CD4-positive, alpha-beta memory T cell (primary cell): ENCODE measurements around the gene SKP1. TPM values are rescaled to one million over a fixed set of nuclear protein-coding genes. Genes with fewer than 3 reads are reported as not detected.

ENCODE experiments used
- CTCF ChIA-PET: fragments of 350-600 bp; sonication (Branson Sonifier 250); formaldehyde crosslinking; loops from one replicate; lab custom pipeline; 2021; ENCODE audit warnings: inconsistent platforms; ENCODE audit not compliant: partially characterized antibody; lab: Charles Lee
- POLR2A ChIA-PET: fragments of 350-600 bp; sonication (Branson Sonifier 250); formaldehyde crosslinking; loops from one replicate; lab custom pipeline; 2021; ENCODE audit not compliant: partially characterized antibody; lab: Charles Lee
- DNase-seq, 5 donors: peaks; one replicate each; pipeline versions ENCODE4 v3.0.0 to v3.0.0-alpha.2; 2020 to 2022; ENCODE audit warnings: mixed read lengths in 1 of 5
- H3K27ac ChIP-seq: one replicate; pipeline ENCODE4 v1.7.0; 2013; ENCODE audit warnings: low read depth, low read length
- H3K27me3 ChIP-seq: 2 replicates; pipeline ENCODE4 v1.7.0; 2013; ENCODE audit warnings: mild to moderate bottlenecking, low read length, moderate library complexity; ENCODE audit not compliant: insufficient read depth
- H3K36me3 ChIP-seq: 2 replicates; pipeline ENCODE4 v1.7.0; 2013; ENCODE audit warnings: mild to moderate bottlenecking, low read length, moderate library complexity; ENCODE audit not compliant: insufficient read depth
- H3K4me1 ChIP-seq: 2 replicates; pipeline ENCODE4 v1.7.0; 2013; ENCODE audit warnings: mild to moderate bottlenecking, low read length, moderate library complexity; ENCODE audit not compliant: insufficient read depth
- H3K4me3 ChIP-seq, 2 donors: one replicate each; pipeline ENCODE4 v1.7.0; 2013; ENCODE audit warnings: low read length in 2 of 2, mild to moderate bottlenecking in 1 of 2
- H3K9me3 ChIP-seq, 2 donors: one replicate each; pipeline ENCODE4 v1.7.0; 2013; ENCODE audit warnings: low read length in 2 of 2, control low read depth in 1 of 2; ENCODE audit not compliant: control insufficient read depth in 1 of 2
- H3K27ac Mint-ChIP-seq, 7 donors: one replicate each; pipeline ENCODE4 v1.8.0; 2020 to 2021; ENCODE audit warnings: mixed read lengths in 7 of 7, mild to moderate bottlenecking in 6 of 7, inconsistent platforms in 3 of 7, moderate library complexity in 3 of 7
- H3K27me3 Mint-ChIP-seq, 2 donors: one replicate each; pipeline ENCODE4 v1.8.0; 2020 to 2021; ENCODE audit warnings: mixed read lengths in 2 of 2
- H3K36me3 Mint-ChIP-seq, 2 donors: one replicate each; pipeline ENCODE4 v1.8.0; 2020 to 2021; ENCODE audit warnings: mixed read lengths in 2 of 2, inconsistent platforms in 1 of 2, mild to moderate bottlenecking in 1 of 2
- H3K4me1 Mint-ChIP-seq, 4 donors: one replicate each; pipeline ENCODE4 v1.8.0; 2020 to 2021; ENCODE audit warnings: mixed read lengths in 4 of 4, mild to moderate bottlenecking in 1 of 4
- H3K4me3 Mint-ChIP-seq, 8 donors: one replicate each; pipeline ENCODE4 v1.8.0; 2020 to 2021; ENCODE audit warnings: mixed read lengths in 8 of 8, mild to moderate bottlenecking in 7 of 8, moderate library complexity in 6 of 8, inconsistent platforms in 3 of 8
- H3K9me3 Mint-ChIP-seq, 8 donors: one replicate each; pipeline ENCODE4 v1.8.0; 2020 to 2021; ENCODE audit warnings: mixed read lengths in 8 of 8, mild to moderate bottlenecking in 5 of 8, inconsistent platforms in 3 of 8, moderate library complexity in 1 of 8
- intact Hi-C: fragments of 100-400 bp; cut with micrococcal nuclease; formaldehyde crosslinking; loops from one replicate; pipeline ENCODE4 v1.15.1; 2023
- polyA plus RNA-seq, 2 donors: library from polyadenylated mRNA; unstranded; fragments of 300-500 nt; fragmentation: Illumina TruSeq; gene quantifications; one replicate each; pipeline ENCODE4 v1.2.3, GENCODE V29; 2021
- total RNA-seq, 2 experiments: library from RNA; stranded (reverse); gene quantifications; one replicate each; pipeline ENCODE4 v1.2.3, GENCODE V29; 2021

SKP1 gene
- total and polyA plus RNA-seq, 4 experiments from 2014 or later: 234 to 1,639 (median 661) TPM

DNA sequence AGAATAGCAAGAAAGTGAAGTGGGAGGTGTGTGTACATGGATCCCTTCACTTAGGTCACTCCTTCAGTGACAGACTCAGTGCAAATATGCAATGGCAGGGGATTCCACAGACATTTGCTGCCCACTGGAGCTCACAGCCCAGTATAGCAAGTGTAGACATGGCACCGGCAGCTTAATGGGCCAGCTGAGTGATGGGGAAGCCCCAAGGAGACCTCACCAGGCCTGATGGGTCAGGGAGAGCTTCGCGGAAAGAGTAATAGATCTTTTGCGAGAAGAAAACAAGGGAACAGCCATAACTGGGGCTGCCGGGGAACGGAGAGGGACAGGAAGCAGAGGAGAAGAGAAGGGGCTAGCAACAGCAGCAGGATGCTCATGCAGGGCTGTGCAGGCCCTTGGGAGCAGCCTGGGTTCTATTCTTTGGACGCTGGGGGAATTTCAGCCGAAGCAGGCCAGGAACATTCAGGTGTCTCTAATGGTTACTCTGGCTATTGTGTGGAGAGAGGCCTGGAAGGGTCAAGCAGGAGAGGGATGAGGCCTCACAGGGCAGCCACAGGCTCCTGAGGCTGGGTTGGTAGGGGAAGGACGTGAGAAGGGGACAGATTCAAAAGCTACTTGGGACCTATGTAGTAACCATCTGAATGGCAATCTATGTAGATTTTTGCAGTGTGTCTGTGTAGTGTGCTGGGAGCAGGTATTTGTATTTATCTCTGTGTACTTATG, 35.3 kb downstream of the SKP1 start:
- ChIA-PET CTCF (interaction anchor here (0.6 to 25.4 kb wide), 9 partner anchors 8 to 131 kb away, joined by 3 to 603 read pairs (median 4); no protein-coding TSS in a partner anchor), POLR2A (interaction anchor here (1.2 to 23.7 kb wide), 5 partner anchors 35 to 137 kb away, joined by 4 to 313 read pairs (median 10); partner anchors contain the start of genes SKP1 and VDAC1)
- H3K36me3 ChIP-seq: peaks cover 95% of the 10 kb centered on the region
- peaks cover 58 to 98% of the 10 kb centered on the region in 2 donors for H3K36me3 Mint-ChIP-seq
- peaks cover 51% of the 10 kb centered on the region for H3K4me1 ChIP-seq
- H3K9me3 ChIP-seq: no peaks in the 10 kb centered on the region
- H3K4me3 Mint-ChIP-seq: peak overlapping the region in 1 of 8 donors; percentile 59
- peaks cover 0 to 4% (median 0%) of the 10 kb centered on the region in 8 donors for H3K9me3 Mint-ChIP-seq
- no peak for DNase-seq
- H3K27ac ChIP-seq: peak overlapping the region; percentile 97
- H3K27me3 Mint-ChIP-seq: no peaks in the 10 kb centered on the region
- H3K27ac Mint-ChIP-seq: peak overlapping the region; percentile 64 to 98 (median 86)
- no peak overlapping the region for H3K4me3 ChIP-seq
- intact Hi-C loops: no loop called here
- H3K27me3 ChIP-seq: no peaks in the 10 kb centered on the region
- peaks cover 18 to 84% (median 58%) of the 10 kb centered on the region in 4 donors for H3K4me1 Mint-ChIP-seq

DNA sequence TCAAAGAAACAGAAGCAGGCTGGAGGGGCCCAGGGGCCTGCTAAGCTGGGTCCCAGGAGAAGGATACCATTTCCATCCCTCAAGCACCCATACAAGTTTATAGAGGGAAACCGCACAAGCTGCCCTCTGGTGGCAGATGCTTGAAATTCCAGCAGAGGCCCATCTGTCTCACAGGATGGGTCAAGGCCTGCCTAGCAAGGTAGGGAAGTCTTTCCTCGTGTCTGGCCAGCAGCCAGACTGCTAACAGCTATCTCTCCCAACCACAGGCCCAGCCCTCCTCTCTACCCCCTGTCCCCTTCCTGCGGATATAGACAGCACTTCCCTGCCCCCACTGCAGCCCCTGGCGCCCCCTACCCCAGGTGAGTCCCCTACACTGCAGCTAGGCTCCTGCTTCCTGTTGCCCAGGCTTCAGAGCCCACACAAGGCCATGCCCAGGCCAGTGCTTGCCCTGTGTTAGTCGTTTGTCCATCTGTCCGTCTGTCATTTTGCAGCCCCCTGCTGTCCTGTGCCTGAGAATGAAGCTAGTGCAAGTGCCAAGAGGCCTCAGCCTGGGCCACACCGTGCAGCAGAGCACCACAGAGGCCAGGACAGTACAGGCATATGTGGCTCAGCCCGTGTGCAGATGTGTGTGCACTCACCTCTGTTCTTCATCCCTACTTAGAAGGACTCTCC, 36.1 kb downstream of the SKP1 start:
- H3K4me1 Mint-ChIP-seq: peaks cover 24 to 84% (median 59%) of the 10 kb centered on the region in 4 donors
- peaks cover 0 to 4% (median 0%) of the 10 kb centered on the region in 8 donors for H3K9me3 Mint-ChIP-seq
- H3K27ac ChIP-seq: peak overlapping the region; percentile 97
- ChIA-PET POLR2A (interaction anchor here (1.2 to 23.7 kb wide), 5 partner anchors 36 to 97 kb away, joined by 4 to 313 read pairs (median 10); partner anchors contain the start of gene SKP1), CTCF (interaction anchor here (0.6 to 25.4 kb wide), 17 partner anchors 9 to 130 kb away, joined by 3 to 603 read pairs (median 3); no protein-coding TSS in a partner anchor)
- peaks cover 57 to 94% of the 10 kb centered on the region in 2 donors for H3K36me3 Mint-ChIP-seq
- H3K27me3 ChIP-seq: no peaks in the 10 kb centered on the region
- H3K9me3 ChIP-seq: no peaks in the 10 kb centered on the region
- peaks cover 59% of the 10 kb centered on the region for H3K4me1 ChIP-seq
- H3K4me3 Mint-ChIP-seq: peak overlapping the region in 2 of 8 donors; percentile 20 to 24
- peak; percentile 52 to 70 (median 57) for DNase-seq
- no peak overlapping the region for H3K4me3 ChIP-seq
- H3K27ac Mint-ChIP-seq: peak overlapping the region; percentile 64 to 98 (median 86)
- H3K27me3 Mint-ChIP-seq: no peaks in the 10 kb centered on the region
- intact Hi-C loops: loop anchor here (1.0 kb wide), 4 partner anchors 8 to 101 kb away; partner anchors contain the start of gene TCF7
- peaks cover 95% of the 10 kb centered on the region for H3K36me3 ChIP-seq

DNA sequence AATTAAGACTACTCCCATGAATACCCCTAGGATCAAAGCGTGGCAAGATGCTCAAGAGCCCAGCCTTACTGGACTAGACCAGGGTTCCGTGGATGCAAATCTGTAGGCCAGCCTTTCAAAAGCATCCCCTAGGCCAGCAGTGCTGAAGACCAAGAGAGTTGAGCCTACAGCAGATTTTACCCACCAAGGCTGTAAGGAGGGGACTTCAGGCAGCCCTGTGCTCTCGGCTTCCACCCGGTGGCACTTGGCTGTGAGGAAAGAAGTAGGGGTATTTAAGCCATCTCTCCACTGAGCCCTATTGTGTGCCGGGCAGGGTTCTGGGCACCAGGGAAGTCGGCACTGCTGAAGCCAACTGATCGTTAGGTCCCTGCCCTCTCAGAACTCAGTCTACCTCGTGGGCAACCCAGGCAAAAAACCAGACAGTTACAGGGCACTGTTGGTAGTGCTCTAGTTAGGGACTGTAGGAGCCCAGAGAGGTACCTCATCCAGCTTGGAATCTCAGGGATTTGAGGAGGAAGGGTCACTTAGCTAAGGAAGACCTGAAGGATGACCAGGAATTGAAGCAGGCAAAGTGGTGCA, 36.8 kb downstream of the SKP1 start:
- H3K4me3 ChIP-seq: no peak overlapping the region
- no peaks in the 10 kb centered on the region for H3K27me3 ChIP-seq
- H3K9me3 ChIP-seq: no peaks in the 10 kb centered on the region
- H3K36me3 ChIP-seq: peaks cover 95% of the 10 kb centered on the region
- ChIA-PET POLR2A (interaction anchor here (1.2 to 23.7 kb wide), 6 partner anchors 36 to 96 kb away, joined by 4 to 313 read pairs (median 8); partner anchors contain the start of gene SKP1), CTCF (interaction anchor here (0.7 to 25.4 kb wide), 13 partner anchors 10 to 130 kb away, joined by 3 to 603 read pairs (median 3); no protein-coding TSS in a partner anchor)
- peaks cover 66% of the 10 kb centered on the region for H3K4me1 ChIP-seq
- Mint-ChIP-seq H3K36me3 (peaks cover 64 to 94% of the 10 kb centered on the region in 2 donors), H3K9me3 (peaks cover 0 to 4% (median 0%) of the 10 kb centered on the region in 8 donors), H3K27ac (peak overlapping the region; percentile 82 to 98 (median 86)), H3K4me3 (peak overlapping the region in 4 of 8 donors; percentile 13 to 34 (median 24)), H3K4me1 (peaks cover 31 to 86% (median 65%) of the 10 kb centered on the region in 4 donors), H3K27me3 (no peaks in the 10 kb centered on the region)
- no peak for DNase-seq
- intact Hi-C loops: loop anchor here (1.0 kb wide), 4 partner anchors 8 to 101 kb away; partner anchors contain the start of gene TCF7
- H3K27ac ChIP-seq: peak overlapping the region; percentile 97

DNA sequence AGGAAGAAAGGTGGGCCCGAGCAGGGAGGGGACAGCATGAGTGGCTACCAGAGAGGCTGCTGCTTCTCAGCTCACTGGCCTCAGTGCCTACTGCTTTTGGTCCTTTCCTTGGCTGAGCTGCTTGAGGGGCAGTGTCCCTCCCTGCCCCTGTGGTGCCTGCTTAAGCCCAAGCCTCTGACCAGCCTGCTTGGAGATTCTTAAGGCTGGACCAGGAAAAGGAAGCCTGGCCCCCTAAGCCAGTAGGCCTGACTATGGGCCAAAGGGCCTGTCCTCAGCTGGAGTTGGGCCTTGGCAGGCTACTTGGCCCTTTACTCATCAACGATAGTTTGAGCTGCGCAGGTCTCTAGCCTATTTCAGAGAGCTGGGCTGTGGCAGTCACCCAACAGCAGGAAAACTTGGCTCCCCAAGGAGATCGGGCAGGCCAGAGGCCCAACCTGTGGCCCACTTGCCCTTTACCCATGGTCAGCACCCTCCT, 37.3 kb downstream of the SKP1 start:
- DNase-seq: no peak
- H3K36me3 Mint-ChIP-seq: peaks cover 63 to 94% of the 10 kb centered on the region in 2 donors
- H3K9me3 ChIP-seq: no peaks in the 10 kb centered on the region
- H3K4me3 Mint-ChIP-seq: peak overlapping the region in 2 of 8 donors; percentile 25 to 34
- no peaks in the 10 kb centered on the region for H3K27me3 Mint-ChIP-seq
- no peaks in the 10 kb centered on the region for H3K9me3 Mint-ChIP-seq
- peaks cover 72% of the 10 kb centered on the region for H3K4me1 ChIP-seq
- H3K27me3 ChIP-seq: no peaks in the 10 kb centered on the region
- ChIA-PET CTCF (interaction anchor here (1.2 to 25.4 kb wide), 10 partner anchors 7 to 112 kb away, joined by 3 to 603 read pairs (median 6); no protein-coding TSS in a partner anchor), POLR2A (interaction anchor here (1.2 to 23.7 kb wide), 6 partner anchors 22 to 105 kb away, joined by 3 to 313 read pairs (median 6); partner anchors contain the start of gene SKP1)
- peaks cover 95% of the 10 kb centered on the region for H3K36me3 ChIP-seq
- H3K4me1 Mint-ChIP-seq: peaks cover 31 to 87% (median 66%) of the 10 kb centered on the region in 4 donors
- intact Hi-C loops: no loop called here
- H3K27ac ChIP-seq: peak overlapping the region; percentile 97
- H3K4me3 ChIP-seq: no peak overlapping the region
- H3K27ac Mint-ChIP-seq: peak overlapping the region; percentile 83 to 98 (median 93)

DNA sequence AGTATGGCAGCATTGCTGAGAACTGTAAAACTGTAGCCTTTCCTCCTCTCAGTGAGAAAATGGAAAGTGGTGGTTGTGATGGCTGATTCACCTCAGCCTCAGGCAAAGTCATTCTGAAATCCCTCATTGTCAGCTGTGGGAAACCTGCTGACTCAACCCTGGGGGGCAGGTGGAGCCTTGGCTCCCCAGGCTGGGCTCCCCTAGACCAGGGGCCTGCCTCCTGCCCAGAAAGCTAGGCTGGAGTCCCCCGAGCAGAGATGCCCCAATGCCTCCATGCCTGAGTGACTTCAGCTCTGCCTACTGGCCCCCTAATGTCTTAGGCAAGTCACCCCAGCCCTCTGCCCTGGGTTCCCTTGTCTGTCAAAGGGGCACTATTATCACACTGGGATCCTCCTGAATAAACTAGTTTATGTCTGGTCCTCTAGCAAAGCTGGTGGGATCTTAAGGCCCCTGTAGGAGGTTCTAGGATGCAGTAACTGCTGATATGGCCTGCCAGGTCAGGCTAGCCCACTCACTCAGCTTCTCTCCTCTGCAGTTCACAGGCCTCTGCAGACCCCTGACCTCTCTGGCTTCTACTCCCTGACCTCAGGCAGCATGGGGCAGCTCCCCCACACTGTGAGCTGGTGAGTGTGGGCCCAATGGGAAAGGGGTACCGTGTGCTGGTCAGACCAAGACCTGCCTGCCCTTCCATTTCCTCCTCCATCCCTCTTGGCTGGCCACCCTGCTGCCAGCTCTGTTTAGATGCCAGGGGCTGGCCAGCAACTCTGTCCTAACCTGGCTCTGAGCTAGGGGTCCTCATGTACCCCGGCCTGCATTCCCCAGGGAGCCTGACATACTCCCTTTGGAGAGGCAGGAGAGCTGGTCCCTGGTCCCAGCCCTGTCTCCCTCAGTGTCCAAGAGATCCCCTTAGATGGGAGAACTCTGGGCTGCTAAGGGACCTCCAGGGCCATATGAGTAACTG, 38.1 kb downstream of the SKP1 start:
- H3K36me3 Mint-ChIP-seq: peaks cover 61 to 89% of the 10 kb centered on the region in 2 donors
- H3K9me3 Mint-ChIP-seq: no peaks in the 10 kb centered on the region
- peak in 1 of 5 donors; percentile 60 for DNase-seq
- no peak overlapping the region for H3K4me3 ChIP-seq
- peaks cover 79% of the 10 kb centered on the region for H3K4me1 ChIP-seq
- H3K27ac Mint-ChIP-seq: peak overlapping the region; percentile 84 to 98 (median 90)
- intact Hi-C loops: no loop called here
- H3K27ac ChIP-seq: peak overlapping the region; percentile 97
- ChIA-PET CTCF (interaction anchor here (1.3 to 25.4 kb wide), 6 partner anchors 8 to 101 kb away, joined by 3 to 603 read pairs (median 6); no protein-coding TSS in a partner anchor), POLR2A (interaction anchor here (1.0 to 23.7 kb wide), 5 partner anchors 23 to 105 kb away, joined by 3 to 313 read pairs (median 4); partner anchors contain the start of gene SKP1)
- no peaks in the 10 kb centered on the region for H3K9me3 ChIP-seq
- H3K4me1 Mint-ChIP-seq: peaks cover 33 to 92% (median 69%) of the 10 kb centered on the region in 4 donors
- peak overlapping the region in 5 of 8 donors; percentile 27 to 84 (median 36) for H3K4me3 Mint-ChIP-seq
- no peaks in the 10 kb centered on the region for H3K27me3 ChIP-seq
- peaks cover 95% of the 10 kb centered on the region for H3K36me3 ChIP-seq
- H3K27me3 Mint-ChIP-seq: no peaks in the 10 kb centered on the region
